Activated CD4-positive, alpha-beta T cell treated with anti-CD3 and anti-CD28 coated beads for 4 hours (primary cell): Measurements from ENCODE around the gene QKI.
"Not testable (repeated sequence)": the region's sequence is repeated elsewhere in the genome, so short reads cannot be mapped to it uniquely, and the experiment has no call there.

Experiments used
- DNase-seq, 2 donors: peaks; one replicate each; pipeline ENCODE4 v3.0.0-alpha.2; 2020

Gene QKI

GRCh38 chr6:163415620-163416556 lies 1.4 kb downstream of the QKI start:
- peak; percentile 30 to 31 for DNase-seq

- DNase-seq: peak; percentile 33 to 46
These were observed 2.2 kb downstream of the QKI start for GRCh38 chr6:163416557-163417253.

- DNase-seq: no peak
These were observed 3.1 kb downstream of the QKI start for GRCh38 chr6:163417595-163417994.

GRCh38 chr6:163418311-163419029 lies 4.0 kb downstream of the QKI start:
- no peak for DNase-seq

GRCh38 chr6:163419413-163420288 lies 5.1 kb downstream of the QKI start:
- no peak for DNase-seq

- no peak for DNase-seq
These were observed 5.7 kb downstream of the QKI start for GRCh38 chr6:163420289-163420614.

GRCh38 chr6:163422550-163422949 lies 8.0 kb downstream of the QKI start:
- DNase-seq: no peak

GRCh38 chr6:163423696-163424095 lies 9.2 kb downstream of the QKI start:
- DNase-seq: no peak

GRCh38 chr6:163427498-163428254 lies 13.2 kb downstream of the QKI start:
- no peak for DNase-seq

- DNase-seq: no peak
These were observed 13.9 kb downstream of the QKI start for GRCh38 chr6:163428373-163428772.

GRCh38 chr6:163429858-163430448 lies 15.4 kb downstream of the QKI start:
- DNase-seq: no peak

- no peak for DNase-seq
These were observed 17.8 kb downstream of the QKI start for GRCh38 chr6:163432300-163432699.

GRCh38 chr6:163433486-163433885 lies 19.0 kb downstream of the QKI start:
- not testable (repeated sequence) for DNase-seq

- no peak for DNase-seq
These were observed 20.5 kb downstream of the QKI start for GRCh38 chr6:163435023-163435422.

- no peak for DNase-seq
These were observed 22.3 kb downstream of the QKI start for GRCh38 chr6:163436843-163437242.

GRCh38 chr6:163437466-163437865 lies 22.9 kb downstream of the QKI start:
- DNase-seq: no peak

GRCh38 chr6:163438298-163438939 lies 23.9 kb downstream of the QKI start:
- DNase-seq: no peak

GRCh38 chr6:163438940-163439335 lies 24.4 kb downstream of the QKI start:
- peak; percentile 9 to 31 for DNase-seq

- not testable (repeated sequence) for DNase-seq
These were observed 24.9 kb downstream of the QKI start for GRCh38 chr6:163439390-163439789.

- no peak for DNase-seq
These were observed 25.5 kb downstream of the QKI start for GRCh38 chr6:163439997-163440396.

- no peak for DNase-seq
These were observed 27.8 kb downstream of the QKI start for GRCh38 chr6:163442336-163442735.
